ENCODE measurements around the gene BNC2. TPM values are rescaled to one million over a fixed set of nuclear protein-coding genes. Genes with fewer than 3 reads are reported as not detected.

Gene BNC2
- total and polyA plus RNA-seq, 2 of the 4 experiments (the other 2 are of a cell fraction), result 15.5 to 45.2 TPM

DNA sequence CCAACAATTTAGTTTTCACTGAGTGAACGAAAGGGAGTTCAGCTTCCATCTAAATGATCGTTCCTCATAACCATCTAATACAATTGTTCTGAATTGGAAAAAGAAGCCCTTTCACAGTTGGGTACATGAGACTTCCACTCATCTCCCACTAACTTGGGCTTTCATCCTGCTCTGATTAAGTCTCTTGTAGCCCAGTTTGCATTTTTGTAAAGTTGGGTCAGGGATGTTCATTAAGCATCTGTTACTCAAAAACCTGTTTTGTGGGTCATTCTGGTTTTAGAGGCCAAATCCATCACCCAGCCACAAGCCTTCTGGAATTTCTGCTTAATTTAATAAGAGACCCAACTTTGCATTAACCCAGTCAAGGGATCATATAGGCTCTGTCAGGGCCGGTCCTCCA, 385.3 kb downstream of the BNC2 start:
- Histone ChIP-seq H3K36me3 (ENCODE audit: control insufficient read depth, insufficient read depth, low read length) (no peaks in the 10 kb centered on the region), H2AK5ac (ENCODE audit: low read depth, low read length) (no peak overlapping the region), H3K4me2 (ENCODE audit: low read depth, low read length) (no peak overlapping the region), H4K91ac (ENCODE audit: insufficient read depth, low read depth, low read length) (no peak overlapping the region), H4K5ac (ENCODE audit: low read depth, low read length) (no peak overlapping the region; the same call in 1 of the 2 replicates), H3K18ac (ENCODE audit: low read depth, low read length) (no peak overlapping the region), H2BK20ac (ENCODE audit: low read depth, low read length) (no peak overlapping the region), H2AK9ac (replicated peaks; ENCODE audit: low read depth, low read length, poor library complexity) (no peak overlapping the region), H3K9me1 (ENCODE audit: insufficient read depth, low read length) (no peaks in the 10 kb centered on the region; the same call in 1 of the 2 replicates), H2AFZ (replicated peaks; ENCODE audit: low read length, poor library complexity) (no peak overlapping the region), H3K9ac (ENCODE audit: low read depth, low read length) (no peak overlapping the region), H3K79me1 (ENCODE audit: low read depth in 1 of 2, low read length in 2 of 2) (peaks cover 17 to 25% of the 10 kb centered on the region in 2 experiments; a peak in 3 of 4 replicates), H2BK15ac (ENCODE audit: low read depth, low read length) (no peak overlapping the region), H2BK120ac (ENCODE audit: low read depth, low read length) (no peak overlapping the region), H4K20me1 (ENCODE audit: insufficient read depth, low read length) (no peaks in the 10 kb centered on the region), H3K56ac (ENCODE audit: extremely low read depth, insufficient read depth, low read length) (no peak overlapping the region), H3K27me3 (ENCODE audit: control insufficient read depth, insufficient read depth, low read length) (no peaks in the 10 kb centered on the region), H3K4me3 (ENCODE audit: insufficient read depth, low read depth, low read length) (no peak overlapping the region), H3K9me3 (ENCODE audit: control insufficient read depth, insufficient read depth, low read length) (no peaks in the 10 kb centered on the region), H3K23ac (ENCODE audit: low read depth, low read length) (peak overlapping the region; percentile 46; the same call in 1 of the 2 replicates), H3K4ac (ENCODE audit: low read depth, low read length) (no peak overlapping the region), H3K27ac (ENCODE audit: insufficient read depth, low read length) (no peak overlapping the region), H3K14ac (replicated peaks; ENCODE audit: low read depth, low read length) (no peak overlapping the region; the same call in 1 of the 2 replicates), H2BK5ac (ENCODE audit: low read depth, low read length, poor library complexity, severe bottlenecking) (no peak overlapping the region), H3K4me1 (ENCODE audit: control insufficient read depth, insufficient read depth, low read length) (peaks cover 8% of the 10 kb centered on the region), H4K8ac (ENCODE audit: low read depth in 2 of 2, low read length in 2 of 2) (no peak overlapping the region)
- ATAC-seq (ENCODE audit: low read depth) (no peak), DNase-seq (peak; percentile 26)
- ChIA-PET POLR2A (ENCODE audit: unreplicated experiment) (no interaction called here), CTCF (no interaction called here)
- intact Hi-C loops (cut with micrococcal nuclease) (no loop called here), dilution Hi-C loops (cut with HindIII; ENCODE audit: low sequenced_read_pairs, unreplicated experiment) (no loop called here), in situ Hi-C loops (cut with MboI; ENCODE audit: low sequenced_read_pairs) (loop anchor here (25.0 kb wide), 1 partner anchor 977 kb away; no protein-coding TSS in a partner anchor)
- TF ChIP-seq, protein P1, sequence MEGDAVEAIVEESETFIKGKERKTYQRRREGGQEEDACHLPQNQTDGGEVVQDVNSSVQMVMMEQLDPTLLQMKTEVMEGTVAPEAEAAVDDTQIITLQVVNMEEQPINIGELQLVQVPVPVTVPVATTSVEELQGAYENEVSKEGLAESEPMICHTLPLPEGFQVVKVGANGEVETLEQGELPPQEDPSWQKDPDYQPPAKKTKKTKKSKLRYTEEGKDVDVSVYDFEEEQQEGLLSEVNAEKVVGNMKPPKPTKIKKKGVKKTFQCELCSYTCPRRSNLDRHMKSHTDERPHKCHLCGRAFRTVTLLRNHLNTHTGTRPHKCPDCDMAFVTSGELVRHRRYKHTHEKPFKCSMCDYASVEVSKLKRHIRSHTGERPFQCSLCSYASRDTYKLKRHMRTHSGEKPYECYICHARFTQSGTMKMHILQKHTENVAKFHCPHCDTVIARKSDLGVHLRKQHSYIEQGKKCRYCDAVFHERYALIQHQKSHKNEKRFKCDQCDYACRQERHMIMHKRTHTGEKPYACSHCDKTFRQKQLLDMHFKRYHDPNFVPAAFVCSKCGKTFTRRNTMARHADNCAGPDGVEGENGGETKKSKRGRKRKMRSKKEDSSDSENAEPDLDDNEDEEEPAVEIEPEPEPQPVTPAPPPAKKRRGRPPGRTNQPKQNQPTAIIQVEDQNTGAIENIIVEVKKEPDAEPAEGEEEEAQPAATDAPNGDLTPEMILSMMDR (conservative IDR thresholded peaks at IDR 0.05; ENCODE audit: low read depth, low read length), result no peak
- TF ChIP-seq MAZ (IDR thresholded peaks at IDR 0.05; ENCODE audit: borderline replicate concordance, low read depth, low read length), result no peak
- no peak for TF ChIP-seq MAFK (IDR thresholded peaks at IDR 0.05; ENCODE audit: low read depth, low read length)
- no TSS peak for BruUV-seq (replicated peaks)
- 29% methylated on average over 1 of the region's 3 CpGs; no CpG with 5 or more reads in 1 of the 2 experiments for WGBS, 2 experiments (ENCODE audit: extremely low coverage in 2 of 2, insufficient read length in 1 of 2)
